GM12891 (cell line): ENCODE data around the gene CBLC.

ENCODE experiments used
- DNase-seq: peaks from one replicate; pipeline ENCODE4 v3.0.0; 2011; ENCODE audit warnings: low spot score; ENCODE audit not compliant: insufficient read length
- FAIRE-seq: peaks from 2 replicates; lab custom pipeline; 2011; peaks lifted over from hg19 to GRCh38; lab: Jason Lieb, UNC
- PAX5 ChIP-seq: IDR thresholded peaks from 2 replicates; pipeline ENCODE4 v1.6.1; 2011; ENCODE audit warnings: low read length, moderate library complexity, mild to moderate bottlenecking; ENCODE audit not compliant: insufficient read depth, severe bottlenecking
- POLR2A ChIP-seq: IDR thresholded peaks from 2 replicates; pipeline ENCODE4 v1.6.1; 2011; ENCODE audit warnings: low read depth, low read length, control low read depth
- POLR2AphosphoS5 ChIP-seq: IDR thresholded peaks from 2 replicates; pipeline ENCODE4 v1.6.1; 2011; ENCODE audit warnings: low read depth, low read length, control low read depth
- POU2F2 ChIP-seq: IDR thresholded peaks from 2 replicates; pipeline ENCODE4 v1.6.1; 2011; ENCODE audit warnings: low read depth, mild to moderate bottlenecking, control low read depth, low read length, moderate library complexity
- SPI1 ChIP-seq: IDR thresholded peaks from 2 replicates; pipeline ENCODE4 v1.6.1; 2011; ENCODE audit warnings: low read depth, low read length, control low read depth
- TAF1 ChIP-seq: IDR thresholded peaks from 2 replicates; pipeline ENCODE4 v1.6.1; 2011; ENCODE audit warnings: low read depth, low read length, control low read depth

The CBLC gene

GRCh38 chr19:44840811-44841210 is 63.1 kb downstream of the CBLC start:
- TF ChIP-seq TAF1 (no peak), POU2F2 (no peak), POLR2A (no peak), POLR2AphosphoS5 (no peak), SPI1 (no peak), PAX5 (no peak)
- DNase-seq (no peak), FAIRE-seq (no peak)

DNA sequence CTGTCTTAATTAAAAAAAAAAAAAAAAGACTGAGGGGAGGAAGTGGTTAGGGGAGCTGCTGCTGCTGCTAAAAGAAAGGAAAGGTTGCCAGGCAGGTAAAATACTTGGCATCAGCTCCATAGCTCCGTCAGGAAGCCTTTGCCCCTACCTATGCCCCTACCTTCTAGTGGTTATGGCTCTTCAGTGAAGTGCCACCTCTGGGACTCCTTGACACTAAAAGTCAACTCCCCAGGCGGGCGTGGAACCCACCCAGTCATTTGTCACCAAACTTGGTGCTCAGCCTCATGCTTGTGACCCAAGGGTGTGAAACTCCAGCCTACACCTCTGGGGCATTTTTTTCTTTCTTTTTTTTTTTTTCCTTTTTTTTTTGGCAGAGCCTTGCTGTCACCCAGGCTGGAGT is 63.5 kb downstream of the CBLC start:
- FAIRE-seq: no peak
- TF ChIP-seq POLR2AphosphoS5: no peak
- no peak for TF ChIP-seq POLR2A
- TF ChIP-seq POU2F2: no peak
- no peak for TF ChIP-seq TAF1
- no peak for TF ChIP-seq SPI1
- no peak for TF ChIP-seq PAX5
- no peak for DNase-seq

DNA sequence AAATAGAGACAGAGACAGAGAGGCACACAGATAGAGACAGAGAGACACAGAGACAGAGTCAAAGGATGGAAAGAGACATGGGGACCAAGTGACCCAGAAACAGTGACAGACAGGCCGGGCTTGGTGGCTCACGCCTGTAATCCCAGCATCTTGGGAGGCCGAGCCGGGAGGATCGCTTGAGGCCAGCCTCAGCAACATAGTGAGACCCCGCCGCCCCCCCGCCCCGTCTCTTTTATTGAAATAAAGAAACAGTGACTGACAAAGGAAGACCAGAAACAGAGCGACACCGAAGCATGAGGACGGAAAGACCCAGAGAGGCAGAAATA is 67.6 kb downstream of the CBLC start:
- TF ChIP-seq PAX5 (no peak), POU2F2 (no peak), POLR2A (no peak), POLR2AphosphoS5 (no peak), TAF1 (no peak), SPI1 (no peak)
- no peak for FAIRE-seq
- DNase-seq: no peak

GRCh38 chr19:44845612-44846454 is 68.1 kb downstream of the CBLC start, which contains the start of gene NECTIN2:
Gene NECTIN2, plus strand, starts transcription at chr19:44846297. Its CDS starts 229 bp downstream, at chr19:44846526.
- DNase-seq: peak; percentile 97
- peak; percentile 95 for FAIRE-seq
- TF ChIP-seq SPI1: no peak

DNA sequence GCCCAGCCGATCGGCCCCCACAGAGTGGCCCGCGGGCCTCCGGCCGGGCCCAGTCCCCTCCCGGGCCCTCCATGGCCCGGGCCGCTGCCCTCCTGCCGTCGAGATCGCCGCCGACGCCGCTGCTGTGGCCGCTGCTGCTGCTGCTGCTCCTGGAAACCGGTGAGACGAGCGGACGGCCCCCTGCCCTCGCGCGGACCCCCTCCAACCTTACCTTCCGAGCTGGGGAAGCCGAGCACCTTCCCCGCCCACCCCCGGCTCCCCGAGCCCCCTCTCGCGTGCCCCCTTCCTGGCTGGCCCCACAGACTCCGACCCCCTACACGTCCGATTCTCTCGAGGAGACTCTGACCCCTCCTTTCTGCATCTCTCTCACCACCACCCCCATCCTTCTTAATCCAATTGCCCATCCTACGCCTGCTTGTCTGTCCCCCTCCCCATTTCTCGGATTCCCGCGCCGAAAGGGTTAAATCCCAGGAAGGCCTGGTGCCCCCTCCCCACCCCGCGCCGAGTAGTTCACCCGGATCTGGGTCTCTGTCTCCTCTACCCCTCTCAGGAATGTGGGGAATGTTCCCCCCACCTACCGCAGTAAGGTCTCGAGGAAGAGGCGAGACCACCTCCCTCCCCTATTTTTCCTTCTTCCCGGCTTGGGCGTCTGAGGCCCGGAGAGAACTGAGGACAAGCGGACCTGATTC is 68.9 kb downstream of the CBLC start:
- TF ChIP-seq PAX5 (no peak), POLR2A (no peak), TAF1 (no peak), SPI1 (no peak), POLR2AphosphoS5 (no peak), POU2F2 (no peak)
- DNase-seq: no peak
- no peak for FAIRE-seq

GRCh38 chr19:44847144-44848035 is 69.7 kb downstream of the CBLC start:
- no peak for FAIRE-seq
- no peak for DNase-seq
- no peak for TF ChIP-seq TAF1
- no peak for TF ChIP-seq POLR2A
- no peak for TF ChIP-seq SPI1
- no peak for TF ChIP-seq PAX5
- no peak for TF ChIP-seq POU2F2
- no peak for TF ChIP-seq POLR2AphosphoS5

- no peak for TF ChIP-seq POU2F2
- no peak for TF ChIP-seq POLR2AphosphoS5
- no peak for DNase-seq
- FAIRE-seq: no peak
These were observed 70.5 kb downstream of the CBLC start for GRCh38 chr19:44848036-44848811.

- no peak for FAIRE-seq
- no peak for TF ChIP-seq SPI1
- no peak for TF ChIP-seq POLR2A
- TF ChIP-seq POLR2AphosphoS5: no peak
- no peak for TF ChIP-seq POU2F2
- no peak for TF ChIP-seq PAX5
- TF ChIP-seq TAF1: no peak
- no peak for DNase-seq
These were observed 71.2 kb downstream of the CBLC start for GRCh38 chr19:44848812-44849447.
